HepG2 (cell line): Measurements from ENCODE around the gene PCSK6. TPM values are rescaled to one million over a fixed set of nuclear protein-coding genes. Genes with fewer than 3 reads are reported as not detected.
A peak's percentile ranks its signal among the peaks of the same experiment; 100 is the strongest.
"Not testable (repeated sequence)": the region's sequence is repeated elsewhere in the genome, so short reads cannot be mapped to it uniquely, and the experiment has no call there.

Experiments
- ATAC-seq: fragments of 200-7000 bp; cut with Tn5 transposase; 3 replicates; pipeline ENCODE4 v1.9.1; 2020; ENCODE audit warnings: mild to moderate bottlenecking, moderate library complexity
- BruUV-seq: library from RNA; stranded (reverse); fragments of 400-500 nt; replicated peaks from 2 replicates; lab custom pipeline; 2021; lab: Mats Ljungman, UMichigan
- CTCF ChIA-PET: fragments of 300-600 bp; formaldehyde crosslinking; extraction: SDS; loops from one replicate; lab custom pipeline; 2021; ENCODE audit warnings: low total read pairs, inconsistent platforms, low intra/inter-chr PET ratio; lab: Yijun Ruan, JAX
- POLR2A ChIA-PET: fragments of 350-600 bp; sonication (Branson Sonifier 250); formaldehyde crosslinking; loops from one replicate; lab custom pipeline; 2020; ENCODE audit warnings: antibody characterized with exemption, inconsistent platforms; lab: Yijun Ruan, JAX
- DNase-seq: peaks from one replicate; pipeline ENCODE4 v3.0.0-alpha.2; 2015; ENCODE audit warnings: low spot score
- FAIRE-seq: peaks from 3 replicates; lab custom pipeline; 2011; peaks lifted over from hg19 to GRCh38; lab: Jason Lieb, UNC
- H2AFZ ChIP-seq: one replicate; pipeline ENCODE4 v1.6.1; 2011; ENCODE audit warnings: low read length, inconsistent platforms
- H3K27ac ChIP-seq: fragments of 300-600 bp; 3 replicates; pipeline ENCODE4 v1.8.0; 2011; ENCODE audit warnings: mixed run types, mild to moderate bottlenecking, mixed read lengths, low read length, inconsistent platforms; ENCODE audit not compliant: insufficient read depth; ENCODE audit errors: extremely low read length
- H3K27me3 ChIP-seq, 2 experiments: fragments of 200-600 bp in 1 of 2; 2 replicates in 1 of 2; 3 replicates in 1 of 2; pipeline versions ENCODE4 v1.6.0 to v1.8.0; 2011; ENCODE audit warnings: low read length in 2 of 2, mild to moderate bottlenecking in 2 of 2, moderate library complexity in 2 of 2, inconsistent platforms in 1 of 2; ENCODE audit not compliant: insufficient read depth in 2 of 2, control insufficient read depth in 1 of 2
- H3K36me3 ChIP-seq, 2 experiments: fragments of 200-600 bp in 1 of 2; replicated peaks in 1 of 2; 2 replicates in 1 of 2; 3 replicates in 1 of 2; pipeline versions ENCODE4 v1.5.1 to v1.8.0; 2011; ENCODE audit warnings: low read length in 2 of 2, inconsistent platforms in 1 of 2; ENCODE audit not compliant: insufficient read depth in 2 of 2, control insufficient read depth in 1 of 2
- H3K4me1 ChIP-seq: 2 replicates; pipeline ENCODE4 v1.5.1; 2012; ENCODE audit warnings: low read length, inconsistent platforms; ENCODE audit not compliant: insufficient read depth
- H3K4me2 ChIP-seq: 2 replicates; pipeline ENCODE4 v1.6.0; 2011; ENCODE audit warnings: low read depth, low read length, inconsistent platforms
- H3K4me3 ChIP-seq, 3 experiments: fragments of 200-600 bp in 1 of 3; sonication (generic), shearing (Covaris generic) in 1 of 3; replicated peaks in 1 of 3; 2 replicates each; pipeline ENCODE4 v1.5.1; 2011 to 2016; ENCODE audit warnings: low read length in 3 of 3, inconsistent platforms in 2 of 3, low read depth in 2 of 3, mild to moderate bottlenecking in 2 of 3, control low read depth in 1 of 3, mixed read lengths in 1 of 3; ENCODE audit not compliant: insufficient read depth in 1 of 3
- H3K79me2 ChIP-seq: one replicate; pipeline ENCODE4 v1.6.1; 2011; ENCODE audit warnings: low read length, inconsistent platforms; ENCODE audit not compliant: insufficient read depth
- H3K9ac ChIP-seq: 2 replicates; pipeline ENCODE4 v1.6.0; 2011; ENCODE audit warnings: mild to moderate bottlenecking, low read depth, low read length, inconsistent platforms; ENCODE audit not compliant: insufficient read depth
- H3K9me3 ChIP-seq: 2 replicates; pipeline ENCODE4 v1.5.1; 2012; ENCODE audit warnings: mild to moderate bottlenecking, low read length
- H4K20me1 ChIP-seq: 2 replicates; pipeline ENCODE4 v1.6.0; 2011; ENCODE audit warnings: inconsistent platforms, mild to moderate bottlenecking, low read length, moderate library complexity; ENCODE audit not compliant: insufficient read depth
- ATF1 ChIP-seq: IDR thresholded peaks from 2 replicates; pipeline ENCODE4 v1.6.1; 2016; ENCODE audit warnings: mild to moderate bottlenecking, control low read depth
- EHMT2 ChIP-seq: fragments of 200-600 bp; sonication (generic); IDR thresholded peaks from 2 replicates; pipeline ENCODE4 v1.7.0; 2017; ENCODE audit warnings: antibody characterized with exemption, low read depth, low read length, borderline replicate concordance
- ELF1 ChIP-seq: sonication (generic); formaldehyde crosslinking; IDR thresholded peaks from 2 replicates; pipeline ENCODE4 v1.4.0; 2020; ENCODE audit warnings: missing genetic modification reagents
- GABPA ChIP-seq, 2 experiments: IDR thresholded peaks; 2 replicates each; pipeline ENCODE4 v1.6.1; 2011 to 2016; ENCODE audit warnings: low read depth in 2 of 2, low read length in 1 of 2, missing biosample characterization in 1 of 2, missing genetic modification characterization in 1 of 2
- GATAD1 ChIP-seq: IDR thresholded peaks from 2 replicates; pipeline ENCODE4 v1.6.1; 2016; ENCODE audit warnings: missing genetic modification reagents, missing compliant biosample characterization
- HNF1B ChIP-seq: sonication (generic); formaldehyde crosslinking; IDR thresholded peaks from 2 replicates; pipeline ENCODE4 v1.5.1; 2020; ENCODE audit warnings: mild to moderate bottlenecking, moderate library complexity, missing genetic modification reagents
- PHF20 ChIP-seq: sonication (generic); formaldehyde crosslinking; IDR thresholded peaks from 2 replicates; pipeline ENCODE4 v1.5.0; 2020; ENCODE audit warnings: mild to moderate bottlenecking, missing genetic modification reagents
- SALL1 ChIP-seq: sonication (generic); formaldehyde crosslinking; IDR thresholded peaks from 2 replicates; pipeline ENCODE4 v1.8.0; 2022; ENCODE audit warnings: mild to moderate bottlenecking, missing genetic modification reagents
- TBX2 ChIP-seq: sonication (generic); formaldehyde crosslinking; IDR thresholded peaks from 2 replicates; pipeline ENCODE4 v1.5.0; 2020; ENCODE audit warnings: missing genetic modification reagents, mild to moderate bottlenecking, borderline replicate concordance
- THAP11 ChIP-seq: IDR thresholded peaks from 2 replicates; pipeline ENCODE4 v1.6.1; 2016; ENCODE audit warnings: missing biosample characterization, missing genetic modification reagents
- ZFP91 ChIP-seq: sonication (generic); formaldehyde crosslinking; IDR thresholded peaks from 2 replicates; pipeline ENCODE4 v1.9.0; 2022; ENCODE audit warnings: missing genetic modification reagents, mild to moderate bottlenecking, borderline replicate concordance
- ZMYM4 ChIP-seq: sonication (generic); formaldehyde crosslinking; IDR thresholded peaks from 2 replicates; pipeline ENCODE4 v1.8.1; 2023; ENCODE audit warnings: mild to moderate bottlenecking, missing genetic modification reagents
- ZNF18 ChIP-seq: sonication (generic); formaldehyde crosslinking; IDR thresholded peaks from 2 replicates; pipeline ENCODE4 v1.8.0; 2022; ENCODE audit warnings: mild to moderate bottlenecking, missing genetic modification reagents; ENCODE audit not compliant: insufficient replicate concordance
- WGBS: methylation state at CpG from one replicate; pipeline ENCODE4 v1.1.6; 2017; ENCODE audit warnings: low lambda C conversion rate; 5-methylcytosine and 5-hydroxymethylcytosine counted together
- in situ Hi-C: cut with HindIII; loops from 2 replicates; pipeline ENCODE4 v1.10.0; 2017; ENCODE audit warnings: low pct_unique_long_range_greater_than_20kb; ENCODE audit not compliant: extremely low pct_ligation_motif_present
- intact Hi-C: fragments of 100-400 bp; cut with micrococcal nuclease; formaldehyde crosslinking; loops from one replicate; pipeline ENCODE4 v1.10.0; 2022; ENCODE audit not compliant: unreplicated experiment
- polyA plus RNA-seq, 8 experiments: library from polyadenylated mRNA; depleted of rRNA in 3 of 8; stranded (reverse) in 7 of 8; unstranded in 1 of 8; fragments of >200 nt; fragmentation: Illumina TruSeq in 4 of 8; extraction: Trizol in 4 of 8; gene quantifications; 2 replicates each; pipeline versions ENCODE4 v1.2.1 to v1.2.3, GENCODE V29; 2011 to 2016; ENCODE audit warnings: low read depth in 4 of 8, missing spikeins in 1 of 8, mixed read lengths in 1 of 8; ENCODE audit not compliant: insufficient read depth in 1 of 8
- total RNA-seq, 5 experiments: library from RNA; depleted of rRNA; stranded (reverse); fragments of >200 nt; fragmentation: Illumina TruSeq; extraction: Trizol; gene quantifications; 2 replicates each; pipeline ENCODE4 v1.2.3, GENCODE V29; 2016; ENCODE audit warnings: low read depth in 1 of 5
- TF ChIP-seq, protein P1 (sequence below): sonication (generic); formaldehyde crosslinking; IDR thresholded peaks from 2 replicates; pipeline ENCODE4; 2020; ENCODE audit warnings: missing genetic modification reagents, mild to moderate bottlenecking, borderline replicate concordance

The PCSK6 gene
- total and polyA plus RNA-seq, 2 of the 13 experiments (the other 11 are each of a cell fraction or from before 2014, with no cell fraction given), result 56.5 to 155 TPM

DNA sequence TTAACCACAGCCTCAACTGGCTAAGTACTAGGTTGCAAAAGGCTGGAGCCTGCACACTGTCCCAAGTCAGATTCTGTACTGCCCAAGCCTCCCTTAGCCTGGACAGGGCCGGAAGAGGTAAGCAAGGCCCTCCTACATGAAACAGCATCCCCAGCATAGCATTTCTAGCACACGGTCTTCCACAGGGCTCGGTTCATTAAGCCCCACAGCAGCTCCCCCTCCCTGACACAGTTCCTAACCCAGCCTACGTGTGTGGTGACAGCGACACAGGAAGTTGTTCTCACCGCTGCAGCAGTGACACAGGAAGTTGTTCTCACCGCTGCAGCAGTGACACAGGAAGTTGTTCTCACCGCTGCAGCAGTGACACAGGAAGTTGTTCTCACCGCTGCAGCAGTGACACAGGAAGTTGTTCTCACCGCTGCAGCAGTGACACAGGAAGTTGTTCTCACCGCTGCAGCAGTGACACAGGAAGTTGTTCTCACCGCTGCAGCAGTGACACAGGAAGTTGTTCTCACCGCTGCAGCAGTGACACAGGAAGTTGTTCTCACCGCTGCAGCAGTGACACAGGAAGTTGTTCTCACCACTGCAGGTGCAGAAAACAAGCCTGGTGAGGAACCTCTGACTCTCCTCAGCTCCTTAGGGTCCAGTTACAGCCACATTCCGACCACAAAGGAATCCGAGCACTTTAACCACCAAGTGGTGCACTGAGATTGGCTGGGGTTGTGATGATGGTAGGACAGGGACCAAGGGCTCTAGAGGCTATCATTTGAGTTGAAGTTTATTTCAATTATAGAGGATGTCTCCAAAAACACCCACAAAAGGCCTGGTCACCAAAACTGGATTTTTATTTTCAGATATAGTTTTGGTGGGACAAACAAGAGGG, 155.4 kb downstream of the PCSK6 start:
- H3K36me3 ChIP-seq, result peaks cover 21 to 54% of the 10 kb centered on the region in 2 experiments
- H3K9me3 ChIP-seq, intact Hi-C loops, POLR2A ChIA-PET, H2AFZ ChIP-seq, in situ Hi-C loops, H3K27ac ChIP-seq, H4K20me1 ChIP-seq, H3K79me2 ChIP-seq, DNase-seq, H3K9ac ChIP-seq, CTCF ChIA-PET, BruUV-seq, FAIRE-seq, H3K4me1 ChIP-seq, H3K27me3 ChIP-seq: not testable (repeated sequence)
- 90% methylated on average over 7 of the region's 16 CpGs for WGBS
- ATAC-seq, result peak; percentile 49
- H3K4me2 ChIP-seq, result peak overlapping the region; percentile 34
- H3K4me3 ChIP-seq, result peak overlapping the region in 1 of 3 experiments; percentile 23; a peak in 1 of 6 replicates
- peak; percentile 78 for TF ChIP-seq GABPA (IDR thresholded peaks at IDR 0.05; ENCODE audit: low read depth, low read length)
- TF ChIP-seq GABPA (CRISPR knock-in tag; IDR thresholded peaks at IDR 0.05; ENCODE audit: low read depth), result peak; percentile 97
- peak; percentile 68 for TF ChIP-seq PHF20 (CRISPR knock-in tag)
- peak; percentile 57; the same call in 1 of the 2 replicates for TF ChIP-seq EHMT2
- TF ChIP-seq GATAD1, result peak; percentile 80
- TF ChIP-seq ATF1 (CRISPR knock-in tag), result peak; percentile 57; the same call in 1 of the 2 replicates
- TF ChIP-seq, protein P1, sequence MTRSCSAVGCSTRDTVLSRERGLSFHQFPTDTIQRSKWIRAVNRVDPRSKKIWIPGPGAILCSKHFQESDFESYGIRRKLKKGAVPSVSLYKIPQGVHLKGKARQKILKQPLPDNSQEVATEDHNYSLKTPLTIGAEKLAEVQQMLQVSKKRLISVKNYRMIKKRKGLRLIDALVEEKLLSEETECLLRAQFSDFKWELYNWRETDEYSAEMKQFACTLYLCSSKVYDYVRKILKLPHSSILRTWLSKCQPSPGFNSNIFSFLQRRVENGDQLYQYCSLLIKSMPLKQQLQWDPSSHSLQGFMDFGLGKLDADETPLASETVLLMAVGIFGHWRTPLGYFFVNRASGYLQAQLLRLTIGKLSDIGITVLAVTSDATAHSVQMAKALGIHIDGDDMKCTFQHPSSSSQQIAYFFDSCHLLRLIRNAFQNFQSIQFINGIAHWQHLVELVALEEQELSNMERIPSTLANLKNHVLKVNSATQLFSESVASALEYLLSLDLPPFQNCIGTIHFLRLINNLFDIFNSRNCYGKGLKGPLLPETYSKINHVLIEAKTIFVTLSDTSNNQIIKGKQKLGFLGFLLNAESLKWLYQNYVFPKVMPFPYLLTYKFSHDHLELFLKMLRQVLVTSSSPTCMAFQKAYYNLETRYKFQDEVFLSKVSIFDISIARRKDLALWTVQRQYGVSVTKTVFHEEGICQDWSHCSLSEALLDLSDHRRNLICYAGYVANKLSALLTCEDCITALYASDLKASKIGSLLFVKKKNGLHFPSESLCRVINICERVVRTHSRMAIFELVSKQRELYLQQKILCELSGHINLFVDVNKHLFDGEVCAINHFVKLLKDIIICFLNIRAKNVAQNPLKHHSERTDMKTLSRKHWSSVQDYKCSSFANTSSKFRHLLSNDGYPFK, result peak; percentile 77; the same call in 1 of the 2 replicates
- peak; percentile 36; the same call in 1 of the 2 replicates for TF ChIP-seq ELF1 (CRISPR knock-in tag)
- 0 out of 2 replicates have a peak, but pooled peaks have one; percentile 17 for TF ChIP-seq ZMYM4 (CRISPR knock-in tag)
- TF ChIP-seq ZNF18 (CRISPR knock-in tag), result peak; percentile 72
- 0 out of 2 replicates have a peak, but pooled peaks have one; percentile 16 for TF ChIP-seq HNF1B (CRISPR knock-in tag)
- peak; percentile 21; the same call in 1 of the 2 replicates for TF ChIP-seq SALL1 (CRISPR knock-in tag)
- peak; percentile 28; the same call in 1 of the 2 replicates for TF ChIP-seq ZFP91 (CRISPR knock-in tag)
- TF ChIP-seq TBX2 (CRISPR knock-in tag), result peak; percentile 41; the same call in 1 of the 2 replicates
- peak; percentile 86 for TF ChIP-seq THAP11 (CRISPR knock-in tag)
